Thyroid gland (tissue), 4 donors: ENCODE results near the gene SETX.

Experiments used
- POLR2A ChIP-seq, 2 donors: fragments of 450-650 bp; IDR thresholded peaks; one replicate each; pipeline ENCODE4 v1.6.1; 2017; ENCODE audit warnings: antibody characterized with exemption in 2 of 2, mild to moderate bottlenecking in 2 of 2, moderate library complexity in 1 of 2
- TF ChIP-seq, protein P1 (sequence below), 6 experiments: fragments of 200-600 bp in 3 of 6; fragments of 450-650 bp in 3 of 6; sonication (generic) in 3 of 6; IDR thresholded peaks; one replicate each; pipeline ENCODE4 v1.5.1; 2016 to 2019; ENCODE audit warnings: antibody characterized with exemption in 6 of 6, mild to moderate bottlenecking in 2 of 6, inconsistent platforms in 1 of 6, moderate library complexity in 1 of 6

DNA sequence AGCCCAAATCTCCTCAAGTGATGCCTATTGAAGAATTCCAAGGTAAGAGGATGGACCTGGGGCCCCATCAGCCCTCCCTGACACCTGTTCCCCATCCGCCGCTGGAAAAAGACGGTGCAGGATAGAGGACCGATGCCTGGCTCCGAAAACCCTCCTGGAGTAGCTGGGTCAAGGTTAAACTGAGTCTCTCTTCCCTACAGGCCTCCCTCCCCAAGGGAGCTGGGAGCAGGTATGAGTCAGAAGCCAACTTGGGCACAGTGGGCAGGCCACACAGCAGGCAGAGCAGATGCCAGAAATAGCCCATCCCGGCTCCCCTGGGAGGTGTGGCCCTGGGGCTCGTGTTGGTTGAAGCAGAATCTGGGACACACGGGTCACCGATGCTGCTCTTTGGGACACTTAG, 117.3 kb downstream of the SETX start:
- no peak for TF ChIP-seq POLR2A (IDR thresholded peaks at IDR 0.05)
- TF ChIP-seq, protein P1, sequence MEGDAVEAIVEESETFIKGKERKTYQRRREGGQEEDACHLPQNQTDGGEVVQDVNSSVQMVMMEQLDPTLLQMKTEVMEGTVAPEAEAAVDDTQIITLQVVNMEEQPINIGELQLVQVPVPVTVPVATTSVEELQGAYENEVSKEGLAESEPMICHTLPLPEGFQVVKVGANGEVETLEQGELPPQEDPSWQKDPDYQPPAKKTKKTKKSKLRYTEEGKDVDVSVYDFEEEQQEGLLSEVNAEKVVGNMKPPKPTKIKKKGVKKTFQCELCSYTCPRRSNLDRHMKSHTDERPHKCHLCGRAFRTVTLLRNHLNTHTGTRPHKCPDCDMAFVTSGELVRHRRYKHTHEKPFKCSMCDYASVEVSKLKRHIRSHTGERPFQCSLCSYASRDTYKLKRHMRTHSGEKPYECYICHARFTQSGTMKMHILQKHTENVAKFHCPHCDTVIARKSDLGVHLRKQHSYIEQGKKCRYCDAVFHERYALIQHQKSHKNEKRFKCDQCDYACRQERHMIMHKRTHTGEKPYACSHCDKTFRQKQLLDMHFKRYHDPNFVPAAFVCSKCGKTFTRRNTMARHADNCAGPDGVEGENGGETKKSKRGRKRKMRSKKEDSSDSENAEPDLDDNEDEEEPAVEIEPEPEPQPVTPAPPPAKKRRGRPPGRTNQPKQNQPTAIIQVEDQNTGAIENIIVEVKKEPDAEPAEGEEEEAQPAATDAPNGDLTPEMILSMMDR (IDR thresholded peaks at IDR 0.05) = no peak
